Body of pancreas (tissue), 4 donors: Measurements from ENCODE around the gene TSFM.

Experiments
- POLR2A ChIP-seq, 3 donors: fragments of 450-650 bp; IDR thresholded peaks; one replicate each; pipeline ENCODE4 v1.6.1; 2016; ENCODE audit warnings: antibody characterized with exemption in 3 of 3, mild to moderate bottlenecking in 2 of 3
- TF ChIP-seq, protein P1 (sequence below), 7 experiments: fragments of 450-650 bp in 4 of 7; fragments of 200-600 bp in 3 of 7; sonication (generic) in 3 of 7; IDR thresholded peaks; one replicate each; pipeline ENCODE4 v1.5.1; 2016 to 2019; ENCODE audit warnings: antibody characterized with exemption in 7 of 7

DNA sequence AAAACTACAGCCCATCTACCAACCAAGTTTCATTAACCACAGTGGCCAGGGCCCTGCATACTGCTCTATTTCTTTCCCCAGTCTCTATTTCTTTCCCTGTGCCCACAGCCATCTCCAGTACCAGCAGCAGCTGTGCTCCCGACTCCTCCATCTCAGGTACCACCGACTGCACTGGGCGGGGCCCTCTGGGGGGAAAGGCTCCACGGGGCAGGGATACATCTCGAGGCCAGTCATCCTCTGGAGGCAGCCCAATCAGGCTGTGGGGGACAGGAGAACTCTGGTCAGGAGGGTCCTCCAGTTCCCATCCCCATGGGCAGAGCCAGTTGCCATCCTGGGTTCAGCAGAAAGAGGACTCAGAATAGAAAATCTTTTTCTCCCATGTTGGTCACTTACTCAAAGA is 33.5 kb upstream of the TSFM start:
- TF ChIP-seq, protein P1, sequence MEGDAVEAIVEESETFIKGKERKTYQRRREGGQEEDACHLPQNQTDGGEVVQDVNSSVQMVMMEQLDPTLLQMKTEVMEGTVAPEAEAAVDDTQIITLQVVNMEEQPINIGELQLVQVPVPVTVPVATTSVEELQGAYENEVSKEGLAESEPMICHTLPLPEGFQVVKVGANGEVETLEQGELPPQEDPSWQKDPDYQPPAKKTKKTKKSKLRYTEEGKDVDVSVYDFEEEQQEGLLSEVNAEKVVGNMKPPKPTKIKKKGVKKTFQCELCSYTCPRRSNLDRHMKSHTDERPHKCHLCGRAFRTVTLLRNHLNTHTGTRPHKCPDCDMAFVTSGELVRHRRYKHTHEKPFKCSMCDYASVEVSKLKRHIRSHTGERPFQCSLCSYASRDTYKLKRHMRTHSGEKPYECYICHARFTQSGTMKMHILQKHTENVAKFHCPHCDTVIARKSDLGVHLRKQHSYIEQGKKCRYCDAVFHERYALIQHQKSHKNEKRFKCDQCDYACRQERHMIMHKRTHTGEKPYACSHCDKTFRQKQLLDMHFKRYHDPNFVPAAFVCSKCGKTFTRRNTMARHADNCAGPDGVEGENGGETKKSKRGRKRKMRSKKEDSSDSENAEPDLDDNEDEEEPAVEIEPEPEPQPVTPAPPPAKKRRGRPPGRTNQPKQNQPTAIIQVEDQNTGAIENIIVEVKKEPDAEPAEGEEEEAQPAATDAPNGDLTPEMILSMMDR (IDR thresholded peaks at IDR 0.05), result no peak
- TF ChIP-seq POLR2A (IDR thresholded peaks at IDR 0.05), result no peak
